ENCODE measurements around the gene SYNE4. TPM values are rescaled to one million over a fixed set of nuclear protein-coding genes. Genes with fewer than 3 reads are reported as not detected.

Gene SYNE4
- total and polyA plus RNA-seq, 9 of the 15 experiments (the other 6 are each of a cell fraction or from before 2014, with no cell fraction given) = 0.03 to 0.65 (median 0.29) TPM

DNA sequence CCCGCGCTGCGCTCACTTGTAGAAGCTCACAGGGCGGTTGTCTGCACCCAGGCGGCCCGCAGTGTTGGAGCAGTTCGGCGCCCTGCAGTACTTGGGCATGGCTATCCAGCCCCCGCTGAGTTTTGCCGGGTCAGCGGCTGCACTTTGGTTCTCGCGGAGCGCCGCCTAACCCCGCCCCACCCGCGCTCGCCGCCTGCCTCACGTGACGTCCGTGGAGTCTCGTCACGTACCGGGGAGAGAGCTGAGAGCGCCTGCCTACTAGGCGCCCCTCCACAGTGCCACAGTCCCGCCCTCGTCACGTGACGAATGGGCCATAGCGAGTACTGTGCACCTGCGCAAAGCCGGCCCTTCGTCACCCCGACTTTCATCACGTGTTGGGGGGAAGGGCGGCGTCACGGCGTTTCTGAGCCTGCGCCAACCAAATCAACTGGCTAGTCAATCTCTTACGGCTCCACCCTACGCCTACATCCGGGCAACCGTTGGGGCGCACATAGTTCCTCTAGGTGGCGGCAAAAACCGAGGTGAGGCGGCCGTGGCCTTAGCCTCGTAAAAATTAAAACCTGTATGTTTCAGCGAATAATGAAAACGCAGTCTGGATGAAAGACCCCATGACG, 45.6 kb upstream of the SYNE4 start, which contains the start of gene THAP8 (continued):
- no peak for TF ChIP-seq ZNF324 (CRISPR knock-in tag; IDR thresholded peaks at IDR 0.05)
- TF ChIP-seq, protein P1, sequence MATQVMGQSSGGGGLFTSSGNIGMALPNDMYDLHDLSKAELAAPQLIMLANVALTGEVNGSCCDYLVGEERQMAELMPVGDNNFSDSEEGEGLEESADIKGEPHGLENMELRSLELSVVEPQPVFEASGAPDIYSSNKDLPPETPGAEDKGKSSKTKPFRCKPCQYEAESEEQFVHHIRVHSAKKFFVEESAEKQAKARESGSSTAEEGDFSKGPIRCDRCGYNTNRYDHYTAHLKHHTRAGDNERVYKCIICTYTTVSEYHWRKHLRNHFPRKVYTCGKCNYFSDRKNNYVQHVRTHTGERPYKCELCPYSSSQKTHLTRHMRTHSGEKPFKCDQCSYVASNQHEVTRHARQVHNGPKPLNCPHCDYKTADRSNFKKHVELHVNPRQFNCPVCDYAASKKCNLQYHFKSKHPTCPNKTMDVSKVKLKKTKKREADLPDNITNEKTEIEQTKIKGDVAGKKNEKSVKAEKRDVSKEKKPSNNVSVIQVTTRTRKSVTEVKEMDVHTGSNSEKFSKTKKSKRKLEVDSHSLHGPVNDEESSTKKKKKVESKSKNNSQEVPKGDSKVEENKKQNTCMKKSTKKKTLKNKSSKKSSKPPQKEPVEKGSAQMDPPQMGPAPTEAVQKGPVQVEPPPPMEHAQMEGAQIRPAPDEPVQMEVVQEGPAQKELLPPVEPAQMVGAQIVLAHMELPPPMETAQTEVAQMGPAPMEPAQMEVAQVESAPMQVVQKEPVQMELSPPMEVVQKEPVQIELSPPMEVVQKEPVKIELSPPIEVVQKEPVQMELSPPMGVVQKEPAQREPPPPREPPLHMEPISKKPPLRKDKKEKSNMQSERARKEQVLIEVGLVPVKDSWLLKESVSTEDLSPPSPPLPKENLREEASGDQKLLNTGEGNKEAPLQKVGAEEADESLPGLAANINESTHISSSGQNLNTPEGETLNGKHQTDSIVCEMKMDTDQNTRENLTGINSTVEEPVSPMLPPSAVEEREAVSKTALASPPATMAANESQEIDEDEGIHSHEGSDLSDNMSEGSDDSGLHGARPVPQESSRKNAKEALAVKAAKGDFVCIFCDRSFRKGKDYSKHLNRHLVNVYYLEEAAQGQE (IDR thresholded peaks at IDR 0.05; ENCODE audit: borderline replicate concordance) = peak; percentile 97
- TF ChIP-seq, protein P1 (CRISPR knock-in tag; IDR thresholded peaks at IDR 0.05; ENCODE audit: low read depth) = no peak
- TF ChIP-seq BDP1 (IDR thresholded peaks at IDR 0.05; ENCODE audit: insufficient read depth, insufficient read length) = no peak
- TF ChIP-seq, protein P2, sequence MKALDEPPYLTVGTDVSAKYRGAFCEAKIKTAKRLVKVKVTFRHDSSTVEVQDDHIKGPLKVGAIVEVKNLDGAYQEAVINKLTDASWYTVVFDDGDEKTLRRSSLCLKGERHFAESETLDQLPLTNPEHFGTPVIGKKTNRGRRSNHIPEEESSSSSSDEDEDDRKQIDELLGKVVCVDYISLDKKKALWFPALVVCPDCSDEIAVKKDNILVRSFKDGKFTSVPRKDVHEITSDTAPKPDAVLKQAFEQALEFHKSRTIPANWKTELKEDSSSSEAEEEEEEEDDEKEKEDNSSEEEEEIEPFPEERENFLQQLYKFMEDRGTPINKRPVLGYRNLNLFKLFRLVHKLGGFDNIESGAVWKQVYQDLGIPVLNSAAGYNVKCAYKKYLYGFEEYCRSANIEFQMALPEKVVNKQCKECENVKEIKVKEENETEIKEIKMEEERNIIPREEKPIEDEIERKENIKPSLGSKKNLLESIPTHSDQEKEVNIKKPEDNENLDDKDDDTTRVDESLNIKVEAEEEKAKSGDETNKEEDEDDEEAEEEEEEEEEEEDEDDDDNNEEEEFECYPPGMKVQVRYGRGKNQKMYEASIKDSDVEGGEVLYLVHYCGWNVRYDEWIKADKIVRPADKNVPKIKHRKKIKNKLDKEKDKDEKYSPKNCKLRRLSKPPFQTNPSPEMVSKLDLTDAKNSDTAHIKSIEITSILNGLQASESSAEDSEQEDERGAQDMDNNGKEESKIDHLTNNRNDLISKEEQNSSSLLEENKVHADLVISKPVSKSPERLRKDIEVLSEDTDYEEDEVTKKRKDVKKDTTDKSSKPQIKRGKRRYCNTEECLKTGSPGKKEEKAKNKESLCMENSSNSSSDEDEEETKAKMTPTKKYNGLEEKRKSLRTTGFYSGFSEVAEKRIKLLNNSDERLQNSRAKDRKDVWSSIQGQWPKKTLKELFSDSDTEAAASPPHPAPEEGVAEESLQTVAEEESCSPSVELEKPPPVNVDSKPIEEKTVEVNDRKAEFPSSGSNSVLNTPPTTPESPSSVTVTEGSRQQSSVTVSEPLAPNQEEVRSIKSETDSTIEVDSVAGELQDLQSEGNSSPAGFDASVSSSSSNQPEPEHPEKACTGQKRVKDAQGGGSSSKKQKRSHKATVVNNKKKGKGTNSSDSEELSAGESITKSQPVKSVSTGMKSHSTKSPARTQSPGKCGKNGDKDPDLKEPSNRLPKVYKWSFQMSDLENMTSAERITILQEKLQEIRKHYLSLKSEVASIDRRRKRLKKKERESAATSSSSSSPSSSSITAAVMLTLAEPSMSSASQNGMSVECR (CRISPR knock-in tag; IDR thresholded peaks at IDR 0.05) = peak; percentile 73
- TF ChIP-seq, protein P3, sequence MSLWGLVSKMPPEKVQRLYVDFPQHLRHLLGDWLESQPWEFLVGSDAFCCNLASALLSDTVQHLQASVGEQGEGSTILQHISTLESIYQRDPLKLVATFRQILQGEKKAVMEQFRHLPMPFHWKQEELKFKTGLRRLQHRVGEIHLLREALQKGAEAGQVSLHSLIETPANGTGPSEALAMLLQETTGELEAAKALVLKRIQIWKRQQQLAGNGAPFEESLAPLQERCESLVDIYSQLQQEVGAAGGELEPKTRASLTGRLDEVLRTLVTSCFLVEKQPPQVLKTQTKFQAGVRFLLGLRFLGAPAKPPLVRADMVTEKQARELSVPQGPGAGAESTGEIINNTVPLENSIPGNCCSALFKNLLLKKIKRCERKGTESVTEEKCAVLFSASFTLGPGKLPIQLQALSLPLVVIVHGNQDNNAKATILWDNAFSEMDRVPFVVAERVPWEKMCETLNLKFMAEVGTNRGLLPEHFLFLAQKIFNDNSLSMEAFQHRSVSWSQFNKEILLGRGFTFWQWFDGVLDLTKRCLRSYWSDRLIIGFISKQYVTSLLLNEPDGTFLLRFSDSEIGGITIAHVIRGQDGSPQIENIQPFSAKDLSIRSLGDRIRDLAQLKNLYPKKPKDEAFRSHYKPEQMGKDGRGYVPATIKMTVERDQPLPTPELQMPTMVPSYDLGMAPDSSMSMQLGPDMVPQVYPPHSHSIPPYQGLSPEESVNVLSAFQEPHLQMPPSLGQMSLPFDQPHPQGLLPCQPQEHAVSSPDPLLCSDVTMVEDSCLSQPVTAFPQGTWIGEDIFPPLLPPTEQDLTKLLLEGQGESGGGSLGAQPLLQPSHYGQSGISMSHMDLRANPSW (CRISPR knock-in tag; IDR thresholded peaks at IDR 0.05) = 0 out of 2 replicates have a peak, but pooled peaks have one; percentile 43
- TF ChIP-seq SMAD4 (CRISPR knock-in tag; conservative IDR thresholded peaks at IDR 0.05) = peak; percentile 92

Data from K562 (cell line).